IPS-18c (cell line): ENCODE data around the gene FUBP3.
"Not testable (repeated sequence)": the region's sequence is repeated elsewhere in the genome, so short reads cannot be mapped to it uniquely, and the experiment has no call there.

Experiments
- H3K4me3 ChIP-seq: 2 replicates; pipeline ENCODE4 v1.7.0; 2013; ENCODE audit warnings: low read depth, mild to moderate bottlenecking, low read length, moderate library complexity; ENCODE audit not compliant: insufficient read depth
- H3K9me3 ChIP-seq: one replicate; pipeline ENCODE4 v1.6.1; 2013; ENCODE audit warnings: mild to moderate bottlenecking, low read length, moderate library complexity; ENCODE audit not compliant: control insufficient read depth, insufficient read depth

FUBP3 gene

GRCh38 chr9:130680836-130681768, 101.7 kb downstream of the FUBP3 start:
- Histone ChIP-seq H3K4me3 (peak overlapping the region; percentile 58), H3K9me3 (no peaks in the 10 kb centered on the region)

DNA sequence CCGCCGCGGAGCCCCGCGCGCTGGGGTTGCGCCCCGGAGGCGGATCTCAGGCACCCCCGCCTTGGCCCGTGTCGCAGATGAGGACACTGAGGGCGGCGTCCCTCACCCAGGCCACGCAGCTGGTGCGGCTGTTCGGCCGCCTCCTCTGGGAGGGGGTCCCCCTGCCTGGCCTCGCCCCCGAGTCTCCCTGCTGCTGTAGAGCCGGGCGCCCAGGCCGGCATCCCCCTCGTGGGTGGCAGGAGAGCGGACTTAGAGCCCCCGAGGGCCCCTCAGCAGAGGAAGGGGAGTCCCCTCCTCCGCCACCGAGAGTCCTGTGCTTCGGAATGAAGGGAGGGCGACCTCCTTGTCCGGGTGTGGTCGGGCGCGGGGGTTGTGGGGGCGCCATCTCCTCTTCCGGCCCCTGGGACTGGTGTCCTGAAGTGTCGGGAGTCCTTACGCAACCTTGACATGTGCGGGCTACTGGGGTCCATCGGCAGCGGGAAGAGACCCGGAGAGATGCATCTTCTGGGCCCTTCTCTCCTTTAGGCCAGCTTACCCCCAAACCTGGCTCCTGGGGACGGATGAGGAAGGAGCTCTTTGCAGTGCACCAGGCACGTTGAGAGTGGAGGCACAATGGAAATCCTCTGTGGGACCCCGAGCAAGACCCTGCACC, 102.5 kb downstream of the FUBP3 start:
- peak overlapping the region; percentile 58 for H3K4me3 ChIP-seq
- no peaks in the 10 kb centered on the region for H3K9me3 ChIP-seq

GRCh38 chr9:130682421-130683121, 103.2 kb downstream of the FUBP3 start:
- no peak overlapping the region; the same call in 1 of the 2 replicates for H3K4me3 ChIP-seq
- no peaks in the 10 kb centered on the region for H3K9me3 ChIP-seq

DNA sequence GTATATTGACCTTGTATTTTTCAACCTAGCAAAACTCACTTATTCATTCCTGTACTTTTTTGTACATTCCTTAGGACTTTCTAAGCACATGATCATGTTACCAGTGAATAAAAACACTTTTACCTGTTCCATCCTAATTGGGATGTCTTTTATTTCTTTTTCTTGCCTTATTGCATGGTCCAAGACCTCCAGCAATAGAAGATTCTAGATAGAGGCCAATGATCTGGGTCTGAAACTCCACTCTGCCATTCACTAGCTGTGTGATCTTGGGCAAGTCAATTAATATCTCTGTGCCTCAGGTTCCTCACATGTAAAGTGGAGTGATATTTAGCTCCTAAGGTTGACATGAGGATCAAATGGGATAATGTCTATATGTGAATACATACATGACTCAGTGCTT, 105.7 kb downstream of the FUBP3 start:
- H3K9me3 ChIP-seq, result no peaks in the 10 kb centered on the region

GRCh38 chr9:130685945-130686344, 106.6 kb downstream of the FUBP3 start:
- H3K9me3 ChIP-seq, H3K4me3 ChIP-seq: not testable (repeated sequence)

More for the DNA sequence above, 105.7 kb downstream of the FUBP3 start:
- H3K4me3 ChIP-seq, result no peak overlapping the region

- Histone ChIP-seq H3K9me3 (no peaks in the 10 kb centered on the region), H3K4me3 (no peak overlapping the region)
Measured at GRCh38 chr9:130687615-130688014, 108.2 kb downstream of the FUBP3 start.
